Motor neuron (in vitro differentiated cells): Measurements from ENCODE around the gene KLRK1. TPM values are rescaled to one million over a fixed set of nuclear protein-coding genes. Genes with fewer than 3 reads are reported as not detected.
"Not testable (repeated sequence)": the region's sequence is repeated elsewhere in the genome, so short reads cannot be mapped to it uniquely, and the experiment has no call there.

ENCODE experiments used
- ATAC-seq, 8 experiments: fragments of 200-7000 bp; cut with Tn5 transposase; replicated peaks in 6 of 8; 2 replicates each; pipeline ENCODE4 v1.8.0; 2021; ENCODE audit warnings: mild to moderate bottlenecking in 8 of 8, moderate library complexity in 8 of 8
- H3K27ac ChIP-seq, 2 donors: fragments of 250-450 bp; sonication (Bioruptor Pico); 2 replicates each; pipeline ENCODE4 v1.9.0; 2021; ENCODE audit warnings: antibody characterized with exemption in 2 of 2, mild to moderate bottlenecking in 2 of 2, moderate library complexity in 1 of 2
- H3K4me1 ChIP-seq, 2 donors: fragments of 250-450 bp; sonication (Bioruptor Pico); replicated peaks in 1 of 2; 2 replicates each; pipeline ENCODE4 v1.6.1; 2021; ENCODE audit warnings: antibody characterized with exemption in 2 of 2, mild to moderate bottlenecking in 2 of 2, moderate library complexity in 1 of 2
- H3K4me3 ChIP-seq, 5 donors: fragments of 250-450 bp; sonication (Bioruptor Pico); 2 replicates each; pipeline ENCODE4 v1.9.0; 2021; ENCODE audit warnings: antibody characterized with exemption in 5 of 5, mild to moderate bottlenecking in 5 of 5, moderate library complexity in 4 of 5
- WGBS, 10 experiments: fragments of 450-650 bp; shearing (Covaris generic); methylation state at CpG; one replicate each; pipeline ENCODE4 v1.0.0; 2022; 5-methylcytosine and 5-hydroxymethylcytosine counted together
- in situ Hi-C, 9 experiments: fragments of 400-800 bp; cut with MboI; loops; one replicate each; pipeline ENCODE4 v1.15.0; 2021; ENCODE audit warnings: low sequenced_read_pairs in 9 of 9, low pct_unique_long_range_greater_than_20kb in 2 of 9; ENCODE audit not compliant: unreplicated experiment in 9 of 9
- total RNA-seq, 8 experiments: library from RNA; unstranded; fragments of 300-600 nt; gene quantifications; 2 replicates each; pipeline versions ENCODE4 v1.2.3 to v1.2.4, GENCODE V29; 2022

Gene KLRK1
- total RNA-seq, 8 experiments from 2014 or later: 0.13 to 1.9 (median 0.53) TPM

DNA sequence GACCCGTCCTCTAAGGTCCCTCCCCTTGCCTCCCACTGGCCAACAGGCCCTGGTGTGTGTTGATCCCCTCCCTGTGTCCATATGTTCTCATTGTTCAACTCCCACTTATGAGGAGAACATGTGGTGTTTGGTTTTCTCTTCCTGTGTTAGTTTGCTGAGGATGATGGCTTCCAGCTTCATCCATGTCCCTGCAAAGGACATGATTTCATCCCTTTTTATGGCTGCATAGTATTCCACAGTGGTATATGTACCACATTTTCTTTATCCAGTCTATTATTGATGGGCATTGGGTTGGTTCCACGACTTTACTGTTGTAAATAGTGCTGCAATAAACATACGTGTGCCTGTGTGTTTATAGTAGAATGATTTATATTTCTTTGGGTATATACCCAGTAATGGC, 38.4 kb downstream of the KLRK1 start:
- ATAC-seq, H3K27ac ChIP-seq, H3K4me1 ChIP-seq, H3K4me3 ChIP-seq: not testable (repeated sequence)
- in situ Hi-C loops: loop anchor here in 1 of 9 experiments (25.0 kb wide), 1 partner anchor 211 kb away; no protein-coding TSS in a partner anchor
- WGBS, 10 experiments: 0 to 50% (median 0%) methylated on average over 1 to 2 of the region's 3 CpGs; no CpG with 5 or more reads in 3 of the 10 experiments

DNA sequence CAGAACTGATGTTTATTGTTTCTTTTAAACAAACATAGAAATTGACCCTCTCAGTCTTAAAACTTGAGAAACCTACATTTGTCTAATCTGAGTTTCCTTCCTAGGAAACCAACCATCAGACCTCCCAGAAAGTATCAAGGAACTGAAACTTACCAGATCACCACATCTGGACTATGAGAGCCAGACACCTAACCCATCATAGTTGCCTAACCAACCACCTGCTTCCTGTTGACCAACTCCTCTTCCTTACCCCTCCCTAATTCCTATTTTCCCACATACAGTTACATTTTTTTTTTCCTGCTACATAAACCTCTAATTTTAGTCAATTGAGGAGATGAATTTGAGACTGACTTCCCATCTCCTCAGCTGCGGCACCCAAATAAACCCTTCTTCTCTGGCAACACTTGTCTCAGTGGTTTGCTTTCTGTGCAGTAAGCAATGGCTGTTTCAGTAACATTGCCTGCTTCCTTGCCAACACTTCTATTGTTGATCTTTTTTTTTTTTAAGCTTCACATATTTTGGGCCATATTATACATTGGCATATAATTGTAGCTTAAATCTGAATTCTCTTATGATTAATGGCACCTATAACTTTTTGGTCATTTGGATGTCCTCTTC, 47.8 kb downstream of the KLRK1 start:
- in situ Hi-C loops: no loop called here
- WGBS, 10 experiments: 82 to 100% (median 100%) methylated on average over 1 of the region's 1 CpG; no CpG with 5 or more reads in 2 of the 10 experiments
- Histone ChIP-seq H3K4me1 (no peaks in the 10 kb centered on the region), H3K27ac (no peak overlapping the region), H3K4me3 (no peak overlapping the region)
- ATAC-seq: no peak

DNA sequence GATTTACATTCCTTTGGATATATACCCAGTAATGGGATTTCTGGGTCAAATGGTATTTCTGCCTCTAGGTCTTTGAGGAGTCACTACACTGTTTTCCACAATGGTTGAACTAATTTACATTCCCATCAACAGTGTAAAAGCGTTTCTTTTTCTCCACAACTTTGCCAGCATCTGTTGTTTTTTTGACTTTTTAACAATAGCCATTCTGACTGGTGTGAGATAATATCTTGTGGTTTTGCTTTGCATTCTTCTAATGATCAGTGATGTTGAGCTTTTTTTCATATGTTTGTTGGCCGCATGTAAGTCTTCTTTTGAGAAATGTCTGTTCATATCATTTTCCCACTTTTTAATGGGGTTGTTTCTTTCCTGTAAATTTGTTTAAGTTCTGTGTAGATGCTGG, 48.9 kb downstream of the KLRK1 start:
- H3K4me1 ChIP-seq, H3K27ac ChIP-seq, ATAC-seq, in situ Hi-C loops, H3K4me3 ChIP-seq: not testable (repeated sequence)
- 68 to 88% (median 85%) methylated on average over 1 to 2 of the region's 2 CpGs; no CpG with 5 or more reads in 2 of the 10 experiments for WGBS, 10 experiments

DNA sequence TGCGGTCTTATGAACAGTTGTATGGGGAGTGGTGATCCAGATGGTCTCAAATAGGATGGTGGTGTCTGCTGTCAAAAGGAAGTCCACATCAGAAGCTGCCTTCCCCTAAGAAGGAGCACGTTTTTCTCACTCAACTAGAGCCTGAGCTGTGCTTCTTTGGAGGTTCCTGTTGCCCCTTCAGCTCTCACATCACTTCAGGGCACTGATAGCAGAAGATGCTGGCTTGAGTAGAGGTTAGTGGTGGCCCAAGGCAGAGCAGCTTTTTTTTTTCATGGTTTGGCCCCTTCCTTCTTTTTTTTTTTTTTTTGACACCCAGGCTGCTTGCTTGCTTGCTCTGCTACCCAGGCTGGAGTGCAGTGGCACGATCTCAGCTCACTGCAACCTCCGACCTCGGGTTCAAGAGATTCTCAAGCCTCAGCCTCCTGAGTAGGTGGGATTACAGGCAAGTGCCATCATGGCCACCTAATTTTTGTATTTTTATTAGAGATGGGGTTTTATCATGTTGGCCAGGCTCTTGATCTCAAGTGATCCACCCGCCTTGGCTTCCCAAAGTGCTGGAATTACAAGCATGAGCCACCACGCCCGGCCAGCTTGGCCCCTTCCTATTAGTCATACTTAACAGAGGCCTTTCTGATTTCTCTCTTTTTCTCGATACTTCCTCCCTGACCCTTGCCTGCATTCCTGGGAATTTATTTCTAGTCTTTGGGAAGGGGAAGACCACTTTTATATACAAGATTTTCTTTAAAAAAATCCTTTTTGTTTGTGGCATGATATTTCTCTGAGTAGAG, 50.6 kb downstream of the KLRK1 start:
- Histone ChIP-seq H3K4me3 (no peak overlapping the region), H3K4me1 (no peaks in the 10 kb centered on the region), H3K27ac (no peak overlapping the region)
- in situ Hi-C loops: no loop called here
- WGBS, 10 experiments: 20 to 93% (median 80%) methylated on average over 1 to 7 of the region's 9 CpGs; no CpG with 5 or more reads in 1 of the 10 experiments
- ATAC-seq: peak in 3 of 8 experiments; percentile 53 to 90 (median 84)

DNA sequence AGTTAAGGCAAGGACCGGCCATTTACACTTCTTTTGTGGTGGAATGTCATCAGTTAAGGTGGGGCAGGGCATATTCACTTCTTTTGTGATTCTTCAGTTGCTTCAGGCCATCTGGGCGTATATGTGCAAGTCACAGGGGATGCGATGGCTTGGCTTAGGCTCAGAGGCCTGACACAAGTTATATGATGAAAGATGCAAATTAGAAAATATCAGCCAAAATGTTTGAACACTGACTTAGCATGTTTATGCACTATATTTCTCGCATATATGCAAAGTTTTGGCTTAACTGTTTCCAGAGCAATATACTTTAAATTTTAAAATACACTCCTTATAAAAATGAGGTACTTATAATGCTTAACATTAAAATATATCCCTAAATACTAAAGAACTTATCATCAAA, 51.4 kb downstream of the KLRK1 start:
- H3K4me3 ChIP-seq, in situ Hi-C loops, H3K4me1 ChIP-seq, H3K27ac ChIP-seq: not testable (repeated sequence)
- peak in 3 of 8 experiments; percentile 55 to 73 (median 61) for ATAC-seq
- 0 to 100% (median 52%) methylated on average over 1 to 3 of the region's 4 CpGs; no CpG with 5 or more reads in 6 of the 10 experiments for WGBS, 10 experiments

DNA sequence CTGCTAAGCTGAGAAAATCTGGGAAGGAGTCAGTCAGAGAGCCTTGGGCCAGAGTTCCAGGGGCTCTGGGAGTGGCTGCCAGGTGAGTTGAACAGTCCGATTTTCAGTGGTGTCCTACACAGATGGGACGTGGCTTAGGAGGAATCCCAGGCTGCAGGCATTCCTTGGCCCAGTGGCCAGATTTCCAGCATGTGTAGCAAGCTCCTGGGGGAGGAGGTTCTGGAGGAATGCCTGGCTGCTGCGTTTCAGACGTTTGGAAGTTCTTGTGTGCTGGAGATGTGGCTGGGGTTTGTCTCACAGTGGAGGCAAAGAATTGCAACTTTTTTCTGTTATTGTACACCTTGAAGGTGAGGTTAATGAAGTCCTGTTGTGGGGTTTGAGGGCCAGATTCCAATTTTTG, 53.6 kb downstream of the KLRK1 start:
- ATAC-seq, H3K4me1 ChIP-seq, in situ Hi-C loops, H3K27ac ChIP-seq, H3K4me3 ChIP-seq: not testable (repeated sequence)
- 60 to 80% methylated on average over 1 of the region's 4 CpGs; no CpG with 5 or more reads in 8 of the 10 experiments for WGBS, 10 experiments

DNA sequence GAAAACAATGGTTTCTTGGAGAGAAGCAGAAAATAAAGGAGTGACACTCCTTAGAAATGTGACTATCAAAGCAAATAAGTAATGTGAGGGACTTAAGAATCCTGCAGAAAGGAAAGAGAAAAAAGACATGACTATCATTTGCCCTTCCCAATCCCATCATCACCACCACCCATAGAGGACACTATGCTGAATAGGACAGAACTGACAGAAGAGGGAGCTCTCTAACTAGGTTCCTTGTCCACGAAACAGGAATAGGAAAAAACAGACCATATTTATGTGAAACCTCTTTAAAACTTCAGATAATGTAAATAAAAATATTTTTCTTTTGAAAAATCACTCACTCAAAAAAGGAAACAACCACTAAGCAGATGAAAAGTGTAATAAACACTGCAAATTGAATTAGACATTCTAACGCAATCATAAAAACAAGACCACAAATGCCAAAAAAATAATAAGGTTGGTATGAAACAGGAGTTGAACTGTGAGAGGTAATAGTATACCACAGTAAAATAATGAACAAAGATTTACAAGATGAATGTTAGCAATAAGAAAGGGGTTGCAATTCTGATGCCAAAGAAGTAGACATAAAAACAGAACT, 58.1 kb downstream of the KLRK1 start:
- in situ Hi-C loops: no loop called here
- Histone ChIP-seq H3K27ac (no peak overlapping the region), H3K4me1 (no peaks in the 10 kb centered on the region), H3K4me3 (no peak overlapping the region)
- WGBS, 10 experiments: 0 to 100% (median 50%) methylated on average over 1 to 2 of the region's 2 CpGs
- peak; percentile 38 to 96 (median 72) for ATAC-seq

DNA sequence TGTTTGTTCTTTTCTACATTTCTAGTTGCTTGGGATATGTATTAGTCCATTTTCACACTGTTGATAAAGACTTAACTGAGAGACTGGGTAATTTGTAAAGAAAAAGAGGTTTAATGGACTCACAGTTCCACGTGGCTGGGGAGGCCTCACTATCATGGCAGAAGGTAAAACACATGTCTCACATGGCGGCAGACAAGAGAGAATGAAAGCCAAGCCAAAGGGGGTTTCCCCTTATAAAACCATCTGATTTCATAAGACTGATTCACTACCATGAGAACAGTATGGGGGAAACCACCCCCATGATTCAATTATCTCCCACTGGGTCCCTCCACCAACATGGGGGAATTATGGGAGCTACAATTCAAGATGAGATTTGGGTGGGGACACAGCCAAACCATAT, 61.1 kb downstream of the KLRK1 start:
- H3K4me1 ChIP-seq, H3K4me3 ChIP-seq, ATAC-seq, H3K27ac ChIP-seq, in situ Hi-C loops: not testable (repeated sequence)
- whole genome bisulfite sequencing, 10 experiments: 20 to 75% (median 62%) methylated on average over 1 to 2 of the region's 2 CpGs; no CpG with 5 or more reads in 1 of the 10 experiments

Other genes with a start within 250 kb of the KLRK1 start
- gene OLR1, start 217.9 kb downstream of the KLRK1 start, total RNA-seq: 1 to 10 TPM in 1 of 8 experiments, under 1 TPM in 1, not detected in 6; 0.47 to 1.4 TPM
- under 1 TPM in 3 of 8 experiments, not detected in 5; 0.14 to 0.32 (median 0.28) TPM for gene TMEM52B, start 211.0 kb downstream of the KLRK1 start, total RNA-seq
- gene GABARAPL1, start 177.2 kb downstream of the KLRK1 start, total RNA-seq: 100 to 1,000 TPM in 5 of 8 experiments, 10 to 100 TPM in 3; 82.0 to 245 (median 106) TPM
- under 1 TPM; 0.04 to 0.54 (median 0.18) TPM for gene KLRD1, start 82.2 kb downstream of the KLRK1 start, total RNA-seq
- gene KLRC4, start 19.7 kb upstream of the KLRK1 start, total RNA-seq: under 1 TPM in 1 of 8 experiments, not detected in 7; 0.71 TPM
- 1 to 10 TPM in 1 of 8 experiments, not detected in 7; 2.3 TPM for gene KLRC3, start 30.6 kb upstream of the KLRK1 start, total RNA-seq
- gene KLRC2, start 46.0 kb upstream of the KLRK1 start, total RNA-seq: 1 to 10 TPM in 1 of 8 experiments, not detected in 7; 5.6 TPM
- gene KLRC1, start 63.3 kb upstream of the KLRK1 start, total RNA-seq: under 1 TPM in 1 of 8 experiments, not detected in 7; 0.24 TPM
- gene EIF2S3B, start 115.8 kb upstream of the KLRK1 start, total RNA-seq: 1 to 10 TPM; 1.1 to 8.5 (median 1.7) TPM
- 10 to 100 TPM; 19.7 to 33.3 (median 30.2) TPM for gene MAGOHB, start 223.6 kb upstream of the KLRK1 start, total RNA-seq